SK-N-SH treated with all-trans-retinoic acid at 6 μM for 48 hours (cell line): ENCODE results near the gene MTARC2.

Experiments
- ATAC-seq: fragments of 200-7000 bp; cut with Tn5 transposase; 3 replicates; pipeline ENCODE4 v1.9.1; 2020; ENCODE audit warnings: mild to moderate bottlenecking, moderate library complexity
- ARNTL ChIP-seq: fragments of 450-650 bp; formaldehyde crosslinking; IDR thresholded peaks from 2 replicates; pipeline ENCODE4 v1.5.0; 2020; ENCODE audit warnings: low read depth, mild to moderate bottlenecking, moderate library complexity, borderline replicate concordance
- BACH2 ChIP-seq: fragments of 250-450 bp; sonication (Bioruptor Pico); IDR thresholded peaks from 2 replicates; pipeline ENCODE4 v1.9.0; 2021; ENCODE audit warnings: mild to moderate bottlenecking, borderline replicate concordance
- CREB5 ChIP-seq: fragments of 250-450 bp; sonication (Bioruptor Pico); IDR thresholded peaks from 2 replicates; pipeline ENCODE4 v1.5.1; 2020; ENCODE audit warnings: low read depth, mild to moderate bottlenecking, moderate library complexity
- CSRNP3 ChIP-seq: fragments of 250-450 bp; sonication (Bioruptor Pico); IDR thresholded peaks from 2 replicates; pipeline ENCODE4 v1.5.1; 2021; ENCODE audit warnings: mild to moderate bottlenecking, moderate library complexity
- ESRRG ChIP-seq: fragments of 250-450 bp; sonication (Bioruptor Pico); IDR thresholded peaks from 2 replicates; pipeline ENCODE4 v1.6.1; 2021; ENCODE audit warnings: mild to moderate bottlenecking
- GLIS3 ChIP-seq: fragments of 250-450 bp; sonication (Bioruptor Pico); IDR thresholded peaks from 2 replicates; pipeline ENCODE4 v1.5.0; 2020; ENCODE audit warnings: mild to moderate bottlenecking, moderate library complexity
- OSR1 ChIP-seq: fragments of 250-450 bp; sonication (Bioruptor Pico); IDR thresholded peaks from 2 replicates; pipeline ENCODE4 v1.8.0; 2022; ENCODE audit warnings: moderate library complexity, mild to moderate bottlenecking, inconsistent platforms
- PATZ1 ChIP-seq: fragments of 250-450 bp; sonication (Bioruptor Pico); IDR thresholded peaks from 2 replicates; pipeline ENCODE4 v1.8.0; 2020; ENCODE audit warnings: mild to moderate bottlenecking, moderate library complexity, borderline replicate concordance
- POU6F1 ChIP-seq: fragments of 250-450 bp; sonication (Bioruptor Pico); IDR thresholded peaks from 2 replicates; pipeline ENCODE4 v1.8.0; 2021; ENCODE audit warnings: low read depth, mild to moderate bottlenecking, moderate library complexity, borderline replicate concordance
- PPARA ChIP-seq: fragments of 250-450 bp; sonication (Bioruptor Pico); IDR thresholded peaks from 2 replicates; pipeline ENCODE4 v1.5.0; 2020; ENCODE audit warnings: mild to moderate bottlenecking, borderline replicate concordance
- RARB ChIP-seq: fragments of 250-450 bp; sonication (Bioruptor Pico); IDR thresholded peaks from 2 replicates; pipeline ENCODE4 v1.8.0; 2021; ENCODE audit warnings: mild to moderate bottlenecking, moderate library complexity
- SNAI2 ChIP-seq: fragments of 250-450 bp; sonication (Bioruptor Pico); IDR thresholded peaks from 2 replicates; pipeline ENCODE4 v1.5.0; 2020; ENCODE audit warnings: mild to moderate bottlenecking, moderate library complexity
- TOX ChIP-seq: fragments of 250-450 bp; sonication (Bioruptor Pico); IDR thresholded peaks from 2 replicates; pipeline ENCODE4 v1.8.0; 2021; ENCODE audit warnings: mild to moderate bottlenecking, moderate library complexity, borderline replicate concordance
- TSHZ2 ChIP-seq: fragments of 250-450 bp; sonication (Bioruptor Pico); IDR thresholded peaks from 2 replicates; pipeline ENCODE4 v1.5.0; 2020; ENCODE audit warnings: mild to moderate bottlenecking, moderate library complexity
- ZC3H10 ChIP-seq: fragments of 250-450 bp; sonication (Bioruptor Pico); IDR thresholded peaks from 2 replicates; pipeline ENCODE4 v1.5.1; 2021; ENCODE audit warnings: mild to moderate bottlenecking, moderate library complexity
- ZFP3 ChIP-seq: fragments of 250-450 bp; sonication (Bioruptor Pico); IDR thresholded peaks from 2 replicates; pipeline ENCODE4 v1.5.0; 2020; ENCODE audit warnings: mild to moderate bottlenecking, moderate library complexity
- ZNF565 ChIP-seq: fragments of 450-650 bp; formaldehyde crosslinking; conservative IDR thresholded peaks from 2 replicates; pipeline ENCODE4 v1.5.0; 2020; ENCODE audit warnings: low read depth, mild to moderate bottlenecking, moderate library complexity
- ZNF70 ChIP-seq: fragments of 450-650 bp; formaldehyde crosslinking; IDR thresholded peaks from 2 replicates; pipeline ENCODE4 v1.5.0; 2020; ENCODE audit warnings: mild to moderate bottlenecking, moderate library complexity

The MTARC2 gene

GRCh38 chr1:220809187-220809550 lies 61.0 kb downstream of the MTARC2 start:
- no peak for ATAC-seq
- no peak for TF ChIP-seq ZNF565 (CRISPR knock-in tag)
- TF ChIP-seq ZC3H10 (CRISPR knock-in tag), result no peak
- TF ChIP-seq OSR1, result no peak
- no peak for TF ChIP-seq POU6F1
- TF ChIP-seq SNAI2, result no peak
- TF ChIP-seq RARB (CRISPR knock-in tag), result no peak
- TF ChIP-seq ESRRG, result no peak
- TF ChIP-seq ZNF70 (CRISPR knock-in tag), result no peak
- TF ChIP-seq CSRNP3 (CRISPR knock-in tag), result no peak
- no peak for TF ChIP-seq ARNTL (CRISPR knock-in tag)
- TF ChIP-seq TSHZ2 (CRISPR knock-in tag), result no peak
- no peak for TF ChIP-seq CREB5 (CRISPR knock-in tag)
- no peak for TF ChIP-seq BACH2 (CRISPR knock-in tag)
- TF ChIP-seq, all 23 proteins: peak for 0

- no peak for ATAC-seq
Observed at GRCh38 chr1:220809704-220810103, 61.6 kb downstream of the MTARC2 start.

GRCh38 chr1:220810179-220810653 lies 62.1 kb downstream of the MTARC2 start:
- peak; percentile 93 for ATAC-seq
- TF ChIP-seq GLIS3 (CRISPR knock-in tag), result no peak
- no peak for TF ChIP-seq RARB (CRISPR knock-in tag)
- TF ChIP-seq CSRNP3 (CRISPR knock-in tag), result no peak
- no peak for TF ChIP-seq POU6F1
- TF ChIP-seq TSHZ2 (CRISPR knock-in tag), result no peak
- no peak for TF ChIP-seq OSR1
- TF ChIP-seq PPARA (CRISPR knock-in tag), result no peak
- no peak for TF ChIP-seq TOX
- no peak for TF ChIP-seq PATZ1
- no peak for TF ChIP-seq ZC3H10 (CRISPR knock-in tag)

More at GRCh38 chr1:220809704-220810103, 61.6 kb downstream of the MTARC2 start:
- TF ChIP-seq TOX (no peak), ZFP3 (CRISPR knock-in tag) (no peak), ZC3H10 (CRISPR knock-in tag) (no peak), OSR1 (no peak), GLIS3 (CRISPR knock-in tag) (no peak), CREB5 (CRISPR knock-in tag) (no peak), PPARA (CRISPR knock-in tag) (no peak)
